Ishikawa (cell line): Measurements from ENCODE around the gene RAB25.

Experiments
- CREB1 ChIP-seq: IDR thresholded peaks from 2 replicates; pipeline ENCODE4 v1.6.1; 2012; ENCODE audit warnings: low read depth
- EP300 ChIP-seq: IDR thresholded peaks from 2 replicates; pipeline ENCODE4 v1.6.1; 2012; ENCODE audit warnings: borderline replicate concordance
- NFIC ChIP-seq: IDR thresholded peaks from 2 replicates; pipeline ENCODE4 v1.6.1; 2012
- RAD21 ChIP-seq: IDR thresholded peaks from 2 replicates; pipeline ENCODE4 v1.6.1; 2012; ENCODE audit warnings: low read depth
- TAF1 ChIP-seq: IDR thresholded peaks from 2 replicates; pipeline ENCODE4 v1.6.1; 2012; ENCODE audit warnings: low read depth, mild to moderate bottlenecking
- TCF12 ChIP-seq: IDR thresholded peaks from 2 replicates; pipeline ENCODE4 v1.6.1; 2012; ENCODE audit warnings: low read depth
- YY1 ChIP-seq: IDR thresholded peaks from 2 replicates; pipeline ENCODE4 v1.6.1; 2012; ENCODE audit warnings: low read depth
- TF ChIP-seq, protein P1 (sequence below): IDR thresholded peaks from 2 replicates; pipeline ENCODE4 v1.6.1; 2012

DNA sequence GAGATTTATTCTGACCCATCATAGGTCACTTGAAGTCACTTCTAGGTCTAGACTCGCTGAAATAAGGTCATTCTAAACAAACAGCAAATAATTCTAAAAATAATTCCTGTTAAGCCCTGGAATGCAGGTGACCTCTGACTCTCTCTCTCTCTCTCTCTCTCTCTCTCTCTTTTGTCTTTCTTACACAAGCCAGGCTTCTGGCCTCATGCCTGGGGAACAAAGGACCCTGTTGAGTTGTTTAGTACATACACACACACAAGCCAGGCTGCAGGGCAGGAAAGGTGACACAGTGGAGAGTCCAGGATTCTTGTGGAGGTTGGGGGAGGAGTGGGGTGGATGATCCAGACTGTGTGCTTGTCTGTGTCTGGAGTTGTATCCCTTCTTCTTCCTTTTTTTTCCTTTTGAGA, 25.3 kb downstream of the RAB25 start:
- peak; percentile 51; the same call in 1 of the 2 replicates for TF ChIP-seq NFIC
- TF ChIP-seq CREB1, result no peak
- no peak for TF ChIP-seq EP300
- TF ChIP-seq RAD21, result no peak
- TF ChIP-seq, protein P1, sequence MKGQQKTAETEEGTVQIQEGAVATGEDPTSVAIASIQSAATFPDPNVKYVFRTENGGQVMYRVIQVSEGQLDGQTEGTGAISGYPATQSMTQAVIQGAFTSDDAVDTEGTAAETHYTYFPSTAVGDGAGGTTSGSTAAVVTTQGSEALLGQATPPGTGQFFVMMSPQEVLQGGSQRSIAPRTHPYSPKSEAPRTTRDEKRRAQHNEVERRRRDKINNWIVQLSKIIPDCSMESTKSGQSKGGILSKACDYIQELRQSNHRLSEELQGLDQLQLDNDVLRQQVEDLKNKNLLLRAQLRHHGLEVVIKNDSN, result no peak
- no peak for TF ChIP-seq YY1
- TF ChIP-seq TAF1, result no peak
- TF ChIP-seq TCF12, result no peak
